CD8-positive, alpha-beta memory T cell (primary cell): ENCODE data around the gene WASF2. TPM values are rescaled to one million over a fixed set of nuclear protein-coding genes. Genes with fewer than 3 reads are reported as not detected.
"Not testable (repeated sequence)": the region's sequence is repeated elsewhere in the genome, so short reads cannot be mapped to it uniquely, and the experiment has no call there.

Experiments used
- CTCF ChIA-PET: fragments of 350-600 bp; sonication (Branson Sonifier 250); formaldehyde crosslinking; loops from one replicate; lab custom pipeline; 2021; ENCODE audit warnings: antibody characterized with exemption; lab: Charles Lee
- POLR2A ChIA-PET: fragments of 350-600 bp; sonication (Branson Sonifier 250); formaldehyde crosslinking; loops from one replicate; lab custom pipeline; 2021; ENCODE audit warnings: antibody characterized with exemption; lab: Charles Lee
- DNase-seq, 5 donors: peaks; one replicate each; pipeline versions ENCODE4 v3.0.0 to v3.0.0-alpha.2; 2020 to 2022; ENCODE audit warnings: mixed read lengths in 1 of 5
- H3K27ac ChIP-seq: one replicate; pipeline ENCODE4 v1.7.0; 2013; ENCODE audit warnings: low read depth, mild to moderate bottlenecking, low read length, moderate library complexity
- H3K27me3 ChIP-seq: 2 replicates; pipeline ENCODE4 v1.7.0; 2013; ENCODE audit warnings: low read length, mild to moderate bottlenecking; ENCODE audit not compliant: insufficient read depth, poor library complexity, severe bottlenecking
- H3K36me3 ChIP-seq: 2 replicates; pipeline ENCODE4 v1.7.0; 2013; ENCODE audit warnings: mild to moderate bottlenecking, low read length, moderate library complexity; ENCODE audit not compliant: insufficient read depth
- H3K4me1 ChIP-seq: 2 replicates; pipeline ENCODE4 v1.7.0; 2013; ENCODE audit warnings: mild to moderate bottlenecking, low read length, moderate library complexity; ENCODE audit not compliant: insufficient read depth
- H3K4me3 ChIP-seq: 2 replicates; pipeline ENCODE4 v1.7.0; 2013; ENCODE audit warnings: mild to moderate bottlenecking, low read length
- H3K9me3 ChIP-seq: 2 replicates; pipeline ENCODE4 v1.7.0; 2013; ENCODE audit warnings: mild to moderate bottlenecking, low read length
- H3K27ac Mint-ChIP-seq, 8 donors: one replicate each; pipeline ENCODE4 v1.8.0; 2020 to 2021; ENCODE audit warnings: mixed read lengths in 8 of 8, mild to moderate bottlenecking in 6 of 8, inconsistent platforms in 3 of 8, moderate library complexity in 3 of 8
- H3K27me3 Mint-ChIP-seq, 2 donors: one replicate each; pipeline ENCODE4 v1.8.0; 2020 to 2021; ENCODE audit warnings: mixed read lengths in 2 of 2, mild to moderate bottlenecking in 1 of 2, moderate library complexity in 1 of 2
- H3K36me3 Mint-ChIP-seq, 3 donors: one replicate each; pipeline ENCODE4 v1.8.0; 2020 to 2021; ENCODE audit warnings: mixed read lengths in 3 of 3, inconsistent platforms in 1 of 3, mild to moderate bottlenecking in 1 of 3
- H3K4me1 Mint-ChIP-seq, 3 donors: one replicate each; pipeline ENCODE4 v1.8.0; 2020 to 2021; ENCODE audit warnings: mixed read lengths in 3 of 3, inconsistent platforms in 1 of 3, mild to moderate bottlenecking in 1 of 3
- H3K4me3 Mint-ChIP-seq, 7 donors: one replicate each; pipeline ENCODE4 v1.8.0; 2020 to 2021; ENCODE audit warnings: mixed read lengths in 7 of 7, mild to moderate bottlenecking in 6 of 7, moderate library complexity in 4 of 7, inconsistent platforms in 2 of 7
- H3K9me3 Mint-ChIP-seq, 5 donors: one replicate each; pipeline ENCODE4 v1.8.0; 2020 to 2022; ENCODE audit warnings: mixed read lengths in 5 of 5, mild to moderate bottlenecking in 3 of 5, moderate library complexity in 2 of 5, inconsistent platforms in 1 of 5
- polyA plus RNA-seq: library from polyadenylated mRNA; unstranded; fragments of 300-500 nt; fragmentation: Illumina TruSeq; gene quantifications from one replicate; pipeline ENCODE4 v1.2.3, GENCODE V29; 2021
- total RNA-seq, 2 experiments: library from RNA; stranded (reverse); gene quantifications; one replicate each; pipeline ENCODE4 v1.2.3, GENCODE V29; 2021

The WASF2 gene
- total and polyA plus RNA-seq, 3 experiments from 2014 or later, result 64.1 to 128 (median 120) TPM

DNA sequence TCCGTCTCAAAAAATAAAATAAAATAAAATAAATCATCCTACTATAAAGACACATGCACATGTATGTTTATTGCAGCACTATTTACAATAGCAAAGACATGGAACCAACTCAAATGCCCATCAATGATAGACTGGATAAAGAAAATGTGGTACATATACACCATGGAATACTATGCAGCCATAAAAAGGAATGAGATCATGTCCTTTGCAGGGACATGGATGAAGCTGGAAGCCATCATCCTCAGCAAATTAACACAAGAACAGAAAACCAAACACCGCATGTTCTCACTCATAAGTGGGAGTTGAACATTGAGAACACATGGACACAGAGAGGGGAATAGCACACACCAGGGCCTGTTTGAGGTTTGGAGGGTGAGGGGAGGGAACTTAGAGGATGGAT lies 11.2 kb upstream of the WASF2 start:
- H3K36me3 ChIP-seq, H3K4me1 Mint-ChIP-seq, H3K9me3 ChIP-seq, H3K36me3 Mint-ChIP-seq, CTCF ChIA-PET, H3K4me3 ChIP-seq, DNase-seq, POLR2A ChIA-PET, H3K9me3 Mint-ChIP-seq, H3K27ac Mint-ChIP-seq, H3K4me3 Mint-ChIP-seq, H3K27ac ChIP-seq, H3K4me1 ChIP-seq, H3K27me3 ChIP-seq: not testable (repeated sequence)
- peaks cover 2 to 11% of the 10 kb centered on the region in 2 donors for H3K27me3 Mint-ChIP-seq

DNA sequence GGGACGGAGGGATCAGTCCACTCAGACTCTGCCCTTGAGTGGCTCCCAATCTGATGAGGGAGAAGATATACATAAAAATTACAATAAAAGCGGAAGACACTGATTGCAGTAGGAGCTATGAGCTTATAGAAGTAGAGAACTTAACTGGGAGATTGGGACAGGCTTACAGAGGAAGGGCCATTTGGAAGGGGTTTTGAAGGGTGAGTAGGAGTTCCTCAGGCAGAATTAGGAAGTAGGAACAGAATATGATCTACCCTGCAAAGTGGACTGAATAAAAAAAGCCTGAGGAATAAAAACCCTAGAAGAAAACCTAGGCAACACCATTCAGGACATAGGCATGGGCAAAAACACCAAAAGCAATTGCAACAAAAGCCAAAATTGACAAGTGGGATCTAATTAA lies 9.2 kb upstream of the WASF2 start:
- POLR2A ChIA-PET, result no interaction called here

DNA sequence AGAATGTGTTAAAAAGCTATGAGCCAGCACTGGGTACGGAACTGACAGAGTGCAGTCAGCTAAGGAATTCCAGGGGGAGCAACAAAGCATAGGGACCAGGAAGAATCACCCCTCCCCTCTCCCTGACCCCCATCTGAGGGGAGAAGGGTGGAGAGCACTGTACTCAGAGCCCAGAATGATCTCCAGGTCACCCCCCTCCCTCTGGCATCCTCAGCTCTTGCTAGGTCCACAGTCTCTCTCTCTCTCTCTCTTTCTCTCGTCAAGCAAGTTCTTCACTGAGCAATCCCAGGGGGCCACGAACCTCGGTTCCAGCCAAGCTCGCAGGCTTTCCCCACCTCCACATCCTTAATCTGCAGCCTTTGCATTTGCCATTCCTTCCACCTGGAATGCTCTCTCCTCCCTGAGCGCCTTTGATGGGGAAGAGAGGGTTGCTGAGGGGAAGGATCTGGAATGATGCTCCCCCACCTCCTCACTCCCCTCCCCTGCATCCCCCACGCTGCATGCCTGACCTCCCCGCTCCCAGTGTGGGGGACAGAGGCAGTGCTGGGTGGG lies 6.7 kb upstream of the WASF2 start:
- H3K27ac Mint-ChIP-seq, result peak overlapping the region in 1 of 8 donors; percentile 21
- CTCF ChIA-PET, result interaction anchor here (0.6 to 1.7 kb wide), 2 partner anchors 24 to 80 kb away, joined by 3 read pairs; no protein-coding TSS in a partner anchor
- peaks cover 2 to 11% of the 10 kb centered on the region in 2 donors for H3K27me3 Mint-ChIP-seq
- no peaks in the 10 kb centered on the region for H3K27me3 ChIP-seq
- no peaks in the 10 kb centered on the region for H3K36me3 Mint-ChIP-seq
- no peak overlapping the region for H3K4me3 Mint-ChIP-seq
- H3K4me3 ChIP-seq, result no peak overlapping the region
- POLR2A ChIA-PET, result no interaction called here
- H3K9me3 Mint-ChIP-seq, result no peaks in the 10 kb centered on the region
- DNase-seq, result no peak
- no peaks in the 10 kb centered on the region for H3K9me3 ChIP-seq
- peaks cover 0 to 5% (median 2%) of the 10 kb centered on the region in 3 donors for H3K4me1 Mint-ChIP-seq
- no peaks in the 10 kb centered on the region for H3K4me1 ChIP-seq
- H3K27ac ChIP-seq, result no peak overlapping the region
- no peaks in the 10 kb centered on the region for H3K36me3 ChIP-seq

More for the DNA sequence above, 9.2 kb upstream of the WASF2 start:
- H3K27ac ChIP-seq, result no peak overlapping the region
- Mint-ChIP-seq H3K27me3 (peaks cover 2 to 11% of the 10 kb centered on the region in 2 donors), H3K36me3 (no peaks in the 10 kb centered on the region), H3K4me3 (no peak overlapping the region), H3K27ac (no peak overlapping the region), H3K4me1 (no peaks in the 10 kb centered on the region), H3K9me3 (no peaks in the 10 kb centered on the region)
- CTCF ChIA-PET, result no interaction called here
- DNase-seq, result no peak
- H3K4me3 ChIP-seq, result no peak overlapping the region
- H3K9me3 ChIP-seq, result no peaks in the 10 kb centered on the region
- no peaks in the 10 kb centered on the region for H3K27me3 ChIP-seq
- no peaks in the 10 kb centered on the region for H3K4me1 ChIP-seq
- no peaks in the 10 kb centered on the region for H3K36me3 ChIP-seq

DNA sequence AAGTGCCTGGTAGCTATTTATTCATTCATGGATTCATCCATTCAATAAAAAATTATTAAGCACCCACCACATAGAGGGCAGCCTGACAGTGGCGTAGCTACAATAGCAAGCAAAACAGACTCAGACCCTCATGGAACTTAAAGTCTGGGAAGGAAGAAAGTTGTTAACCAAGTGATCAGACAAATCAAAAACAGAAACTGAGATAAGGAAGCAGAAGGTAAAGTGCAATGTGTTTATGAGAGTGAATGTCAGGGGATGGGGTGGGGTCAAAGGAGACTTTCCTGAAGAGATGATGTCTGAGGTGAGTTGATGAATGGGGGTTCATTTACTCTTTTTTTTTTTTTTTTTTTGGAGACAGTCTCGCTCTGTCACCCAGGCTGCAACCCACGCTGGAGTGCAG lies 2.8 kb upstream of the WASF2 start:
- Histone ChIP-seq H3K27ac (no peak overlapping the region), H3K4me3 (no peak overlapping the region), H3K9me3 (no peaks in the 10 kb centered on the region), H3K36me3 (no peaks in the 10 kb centered on the region), H3K27me3 (no peaks in the 10 kb centered on the region), H3K4me1 (peaks cover 20% of the 10 kb centered on the region)
- peak overlapping the region in 2 of 8 donors; percentile 13 to 62 for H3K27ac Mint-ChIP-seq
- ChIA-PET CTCF (interaction anchor here (0.7 kb wide), 1 partner anchor 508 kb away, joined by 3 read pairs; no protein-coding TSS in a partner anchor), POLR2A (interaction anchor here (0.5 to 0.6 kb wide), 2 partner anchors 9 to 104 kb away, joined by 3 to 4 read pairs; no protein-coding TSS in a partner anchor)
- peaks cover 0 to 11% (median 0%) of the 10 kb centered on the region in 3 donors for H3K36me3 Mint-ChIP-seq
- no peaks in the 10 kb centered on the region for H3K9me3 Mint-ChIP-seq
- peak overlapping the region in 1 of 7 donors; percentile 8 for H3K4me3 Mint-ChIP-seq
- H3K4me1 Mint-ChIP-seq, result peaks cover 23 to 31% (median 24%) of the 10 kb centered on the region in 3 donors
- H3K27me3 Mint-ChIP-seq, result peaks cover 5 to 8% of the 10 kb centered on the region in 2 donors
- no peak for DNase-seq

DNA sequence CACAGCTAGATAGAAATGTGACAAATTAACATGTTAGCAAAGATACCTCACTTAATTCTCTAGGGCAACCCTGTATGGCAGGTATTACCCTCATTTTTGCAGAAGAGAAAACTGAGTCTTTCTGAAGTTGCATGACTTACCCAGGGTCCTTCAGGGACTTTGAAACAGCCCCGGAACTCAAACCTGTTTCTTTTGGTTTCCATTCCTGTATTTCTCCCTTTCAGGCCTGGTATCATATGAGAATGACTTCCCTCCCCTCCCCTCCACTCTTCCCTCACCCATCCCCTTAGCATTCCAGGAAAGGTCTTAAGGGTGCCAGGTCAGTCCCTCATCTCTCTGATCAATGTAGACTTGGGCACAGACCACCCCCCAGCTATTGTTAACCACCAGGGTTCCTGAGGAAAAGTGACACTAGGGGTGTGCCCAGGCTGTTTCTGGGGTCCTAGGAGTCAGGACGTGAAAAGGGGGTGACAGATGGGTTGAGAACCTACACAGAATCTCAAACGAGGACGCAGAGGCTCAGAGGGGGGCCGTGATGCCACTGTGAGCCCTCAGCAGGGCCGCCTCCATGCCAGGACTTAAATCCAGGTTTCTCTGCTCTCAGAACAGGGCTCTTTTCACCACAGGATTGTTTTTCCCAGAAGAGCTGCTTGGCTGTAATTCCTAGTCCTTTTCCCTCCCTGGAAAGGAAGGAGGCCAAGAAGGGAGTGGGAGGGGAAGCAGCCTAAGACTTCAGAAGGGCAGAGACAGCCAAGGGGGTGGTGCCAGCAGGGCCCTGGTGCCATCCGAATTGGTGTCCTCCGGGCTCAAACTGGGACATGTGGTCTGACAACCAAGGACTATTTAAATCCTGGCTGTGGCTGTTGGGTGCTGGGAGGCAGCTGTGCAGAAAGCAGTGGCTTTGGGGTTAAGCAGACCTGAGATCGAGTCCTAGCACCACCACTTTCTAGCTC lies 2.1 kb upstream of the WASF2 start:
- Mint-ChIP-seq H3K36me3 (peaks cover 0 to 11% (median 0%) of the 10 kb centered on the region in 3 donors), H3K4me1 (peaks cover 23 to 32% (median 26%) of the 10 kb centered on the region in 3 donors), H3K27ac (peak overlapping the region in 6 of 8 donors; percentile 32 to 88 (median 52)), H3K4me3 (peak overlapping the region in 6 of 7 donors; percentile 31 to 77 (median 45)), H3K9me3 (no peaks in the 10 kb centered on the region), H3K27me3 (peaks cover 5 to 7% of the 10 kb centered on the region in 2 donors)
- Histone ChIP-seq H3K4me3 (no peak overlapping the region), H3K27me3 (no peaks in the 10 kb centered on the region), H3K36me3 (no peaks in the 10 kb centered on the region), H3K9me3 (no peaks in the 10 kb centered on the region), H3K4me1 (peaks cover 21% of the 10 kb centered on the region), H3K27ac (no peak overlapping the region)
- no peak for DNase-seq
- ChIA-PET POLR2A (interaction anchor here (0.6 kb wide), 1 partner anchor 8 kb away, joined by 3 read pairs; no protein-coding TSS in a partner anchor), CTCF (no interaction called here)

DNA sequence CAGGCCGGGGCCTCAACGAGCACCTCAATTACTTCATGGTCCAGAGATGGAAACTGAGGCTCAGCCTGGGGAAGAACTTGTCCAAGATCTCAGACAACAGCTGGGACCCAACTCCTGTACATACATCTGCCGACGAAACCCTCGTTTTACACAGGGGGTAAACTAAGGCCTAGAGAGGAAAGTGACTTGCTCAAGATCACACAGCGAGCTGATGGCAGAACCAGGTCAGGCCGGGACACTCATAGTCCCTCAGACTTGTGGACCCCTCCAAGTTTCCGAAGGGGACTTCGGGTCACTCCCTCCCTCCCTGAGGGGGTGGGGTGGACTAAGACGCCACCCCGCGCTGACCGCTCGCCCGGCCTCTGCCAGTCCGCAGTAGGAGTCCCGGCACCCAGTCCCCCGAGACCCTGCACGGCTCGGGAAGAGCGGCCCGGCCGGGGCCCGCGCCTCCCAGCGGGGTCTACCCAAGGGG lies 430 bp downstream of the WASF2 start:
- H3K27me3 Mint-ChIP-seq, result peaks cover 0 to 7% of the 10 kb centered on the region in 2 donors
- DNase-seq, result peak in 2 of 5 donors; percentile 16 to 56
- Histone ChIP-seq H3K27ac (peak overlapping the region; percentile 95), H3K9me3 (no peaks in the 10 kb centered on the region), H3K4me3 (peak overlapping the region; percentile 99), H3K36me3 (no peaks in the 10 kb centered on the region), H3K27me3 (no peaks in the 10 kb centered on the region), H3K4me1 (peaks cover 29% of the 10 kb centered on the region)
- no peaks in the 10 kb centered on the region for H3K9me3 Mint-ChIP-seq
- peaks cover 0 to 14% (median 0%) of the 10 kb centered on the region in 3 donors for H3K36me3 Mint-ChIP-seq
- ChIA-PET CTCF (interaction anchor here (0.9 to 2.0 kb wide), 5 partner anchors 34 to 183 kb away, joined by 3 to 8 read pairs (median 4); partner anchors contain the start of gene IFI6), POLR2A (interaction anchor here (1.3 to 1.6 kb wide), 5 partner anchors 32 to 283 kb away, joined by 3 to 7 read pairs (median 5); partner anchors contain the start of gene STX12)
- H3K27ac Mint-ChIP-seq, result peak overlapping the region; percentile 89 to 100 (median 94)
- peaks cover 29 to 49% (median 32%) of the 10 kb centered on the region in 3 donors for H3K4me1 Mint-ChIP-seq
- H3K4me3 Mint-ChIP-seq, result peak overlapping the region; percentile 92 to 98 (median 96)

DNA sequence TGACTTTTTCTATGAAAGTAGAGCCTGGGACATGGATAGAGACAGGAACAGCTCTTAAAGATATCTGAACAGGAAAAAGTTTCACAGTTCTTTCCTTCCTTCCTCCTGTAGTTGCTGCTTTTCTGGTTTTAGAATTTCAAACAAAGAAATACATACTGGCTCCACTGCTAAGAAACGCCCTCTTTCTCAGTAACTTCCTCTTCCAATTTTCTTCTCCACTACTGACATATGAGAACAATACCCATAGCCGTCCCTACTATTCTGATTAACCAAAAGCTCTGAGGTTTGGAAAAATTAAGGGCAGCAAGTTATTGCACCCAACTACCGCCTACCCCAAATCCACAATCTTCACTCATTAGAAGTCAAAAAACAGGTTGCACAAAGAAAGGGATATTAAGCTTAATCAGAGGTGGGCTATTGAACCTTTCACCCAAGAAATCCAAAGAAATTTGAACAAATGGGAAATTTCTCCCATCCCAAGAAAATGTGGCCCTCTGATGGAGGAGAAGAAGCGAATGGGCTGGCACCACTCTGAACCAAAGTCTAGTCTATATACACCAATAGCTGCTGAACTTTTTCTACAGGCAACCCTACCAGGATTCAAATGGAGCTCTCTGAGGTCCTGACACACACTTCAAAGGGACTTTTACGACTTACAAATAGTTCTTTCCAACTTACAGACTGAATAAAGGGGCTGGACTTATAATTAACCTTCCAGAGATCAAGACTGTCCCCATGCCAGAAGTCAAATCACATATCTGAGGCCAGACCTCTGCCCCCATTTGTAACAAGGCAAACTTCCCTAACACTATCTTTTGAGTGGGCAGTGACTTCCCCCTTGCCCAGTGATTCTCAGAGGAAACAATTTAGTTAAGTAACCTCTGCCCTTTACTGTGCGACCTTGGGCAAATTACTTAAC lies 1.7 kb downstream of the WASF2 start:
- H3K27ac Mint-ChIP-seq, result peak overlapping the region; percentile 75 to 100 (median 93)
- Histone ChIP-seq H3K9me3 (no peaks in the 10 kb centered on the region), H3K27me3 (no peaks in the 10 kb centered on the region), H3K4me1 (peaks cover 39% of the 10 kb centered on the region), H3K4me3 (peak overlapping the region; percentile 99), H3K36me3 (no peaks in the 10 kb centered on the region), H3K27ac (peak overlapping the region; percentile 95)
- POLR2A ChIA-PET, result no interaction called here
- peak in 1 of 5 donors; percentile 25 for DNase-seq
- peaks cover 0 to 23% (median 0%) of the 10 kb centered on the region in 3 donors for H3K36me3 Mint-ChIP-seq
- peak overlapping the region; percentile 92 to 98 (median 96) for H3K4me3 Mint-ChIP-seq
- CTCF ChIA-PET, result interaction anchor here (1.1 kb wide), 1 partner anchor 68 kb away, joined by 3 read pairs; no protein-coding TSS in a partner anchor
- no peaks in the 10 kb centered on the region for H3K9me3 Mint-ChIP-seq
- peaks cover 38 to 61% (median 43%) of the 10 kb centered on the region in 3 donors for H3K4me1 Mint-ChIP-seq
- peaks cover 0 to 7% of the 10 kb centered on the region in 2 donors for H3K27me3 Mint-ChIP-seq
